GM10266 (cell line): ENCODE measurements around the gene IPO9.

Experiments used
- DNase-seq: peaks from one replicate; pipeline ENCODE4 v3.0.0; 2012; ENCODE audit errors: extremely low spot score
- TF ChIP-seq, protein P1 (sequence below): IDR thresholded peaks from 2 replicates; pipeline ENCODE4 v1.5.1; 2012; ENCODE audit warnings: mild to moderate bottlenecking, low read depth; ENCODE audit not compliant: control insufficient read depth, insufficient read depth; ENCODE audit errors: missing control alignments

Gene IPO9

GRCh38 chr1:201876148-201876818 is 47.3 kb downstream of the IPO9 start:
- no peak for DNase-seq
- TF ChIP-seq, protein P1, sequence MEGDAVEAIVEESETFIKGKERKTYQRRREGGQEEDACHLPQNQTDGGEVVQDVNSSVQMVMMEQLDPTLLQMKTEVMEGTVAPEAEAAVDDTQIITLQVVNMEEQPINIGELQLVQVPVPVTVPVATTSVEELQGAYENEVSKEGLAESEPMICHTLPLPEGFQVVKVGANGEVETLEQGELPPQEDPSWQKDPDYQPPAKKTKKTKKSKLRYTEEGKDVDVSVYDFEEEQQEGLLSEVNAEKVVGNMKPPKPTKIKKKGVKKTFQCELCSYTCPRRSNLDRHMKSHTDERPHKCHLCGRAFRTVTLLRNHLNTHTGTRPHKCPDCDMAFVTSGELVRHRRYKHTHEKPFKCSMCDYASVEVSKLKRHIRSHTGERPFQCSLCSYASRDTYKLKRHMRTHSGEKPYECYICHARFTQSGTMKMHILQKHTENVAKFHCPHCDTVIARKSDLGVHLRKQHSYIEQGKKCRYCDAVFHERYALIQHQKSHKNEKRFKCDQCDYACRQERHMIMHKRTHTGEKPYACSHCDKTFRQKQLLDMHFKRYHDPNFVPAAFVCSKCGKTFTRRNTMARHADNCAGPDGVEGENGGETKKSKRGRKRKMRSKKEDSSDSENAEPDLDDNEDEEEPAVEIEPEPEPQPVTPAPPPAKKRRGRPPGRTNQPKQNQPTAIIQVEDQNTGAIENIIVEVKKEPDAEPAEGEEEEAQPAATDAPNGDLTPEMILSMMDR = no peak

GRCh38 chr1:201877877-201878401 is 49.0 kb downstream of the IPO9 start:
- TF ChIP-seq, protein P1 = peak; percentile 62
- DNase-seq = peak; percentile 49

- no peak for DNase-seq
- TF ChIP-seq, protein P1 = no peak
These were observed 52.1 kb downstream of the IPO9 start for GRCh38 chr1:201880928-201881571.

GRCh38 chr1:201881617-201882016 is 52.7 kb downstream of the IPO9 start:
- TF ChIP-seq, protein P1 = no peak
- no peak for DNase-seq

- TF ChIP-seq, protein P1 = no peak
- no peak for DNase-seq
These were observed 53.7 kb downstream of the IPO9 start for GRCh38 chr1:201882665-201883132.

DNA sequence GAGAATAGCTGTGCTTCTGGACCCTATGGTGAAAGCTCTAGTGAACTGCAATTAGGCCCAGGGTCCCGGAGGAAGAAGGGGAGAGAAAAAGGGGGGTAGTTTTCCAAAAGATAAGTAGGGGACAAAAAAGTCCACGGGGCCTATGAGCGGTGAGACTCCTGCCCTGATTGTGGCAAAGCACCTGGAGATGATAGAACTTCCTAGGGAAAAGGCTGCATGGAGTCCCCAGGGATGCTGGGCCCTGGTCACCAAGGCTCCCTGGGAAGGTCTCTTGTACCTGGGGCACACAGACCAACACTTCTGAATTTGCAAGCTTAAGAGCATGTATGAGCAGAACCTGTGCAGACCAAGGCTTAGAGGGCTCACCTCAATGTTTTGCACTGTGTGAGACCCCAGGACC is 54.3 kb downstream of the IPO9 start:
- TF ChIP-seq, protein P1 = no peak
- DNase-seq = no peak

GRCh38 chr1:201883786-201884185 is 54.8 kb downstream of the IPO9 start:
- no peak for DNase-seq
- TF ChIP-seq, protein P1 = no peak
